Osteoblast (primary cell): ENCODE measurements around the gene ROS1. TPM values are rescaled to one million over a fixed set of nuclear protein-coding genes. Genes with fewer than 3 reads are reported as not detected.

Experiments used
- DNase-seq: peaks from one replicate; pipeline ENCODE4 v3.0.0; 2011; ENCODE audit warnings: low spot score, mixed read lengths; ENCODE audit not compliant: insufficient read length; ENCODE audit errors: missing footprints
- H2AFZ ChIP-seq: 2 replicates; pipeline ENCODE4 v1.6.0; 2011; ENCODE audit warnings: mild to moderate bottlenecking, low read length
- H3K27ac ChIP-seq: 2 replicates; pipeline ENCODE4 v1.5.1; 2011; ENCODE audit warnings: mild to moderate bottlenecking, low read depth, low read length, moderate library complexity
- H3K27me3 ChIP-seq: 2 replicates; pipeline ENCODE4 v1.6.0; 2012; ENCODE audit warnings: mild to moderate bottlenecking, control low read depth, inconsistent platforms, low read length, moderate library complexity; ENCODE audit not compliant: insufficient read depth
- H3K36me3 ChIP-seq: 2 replicates; pipeline ENCODE4 v1.5.1; 2011; ENCODE audit warnings: mild to moderate bottlenecking, low read length, control low read depth, moderate library complexity; ENCODE audit not compliant: insufficient read depth
- H3K4me1 ChIP-seq: 2 replicates; pipeline ENCODE4 v1.5.1; 2011; ENCODE audit warnings: mild to moderate bottlenecking, low read length, control low read depth, moderate library complexity; ENCODE audit not compliant: insufficient read depth
- H3K4me2 ChIP-seq: 2 replicates; pipeline ENCODE4 v1.6.0; 2011; ENCODE audit warnings: mild to moderate bottlenecking, low read length; ENCODE audit not compliant: insufficient read depth
- H3K4me3 ChIP-seq: fragments of 200-600 bp; sonication (generic); 3 replicates; pipeline ENCODE4 v1.5.1; 2012; ENCODE audit warnings: mild to moderate bottlenecking, low read length, inconsistent platforms; ENCODE audit not compliant: insufficient read depth
- H3K79me2 ChIP-seq: 2 replicates; pipeline ENCODE4 v1.6.0; 2012; ENCODE audit warnings: mild to moderate bottlenecking, low read length, control low read depth, inconsistent platforms; ENCODE audit not compliant: insufficient read depth
- H3K9me3 ChIP-seq: 2 replicates; pipeline ENCODE4 v1.5.1; 2011; ENCODE audit warnings: low read depth, low read length, control low read depth
- H4K20me1 ChIP-seq: 2 replicates; pipeline ENCODE4 v1.6.0; 2012; ENCODE audit warnings: mild to moderate bottlenecking, low read length, control low read depth; ENCODE audit not compliant: insufficient read depth
- CTCF ChIP-seq: IDR thresholded peaks from 2 replicates; pipeline ENCODE4 v1.5.1; 2011; ENCODE audit warnings: mild to moderate bottlenecking, low read depth, low read length, moderate library complexity; ENCODE audit errors: extremely low read depth
- total RNA-seq: library from RNA; depleted of rRNA; stranded (reverse); fragments of >200 nt; gene quantifications from 2 replicates; pipeline ENCODE4 v1.2.3, GENCODE V29; 2012

Gene ROS1
- total RNA-seq, 1 donor: 1.4 TPM

- no peaks in the 10 kb centered on the region for H3K9me3 ChIP-seq
- H3K27me3 ChIP-seq: no peaks in the 10 kb centered on the region
- H2AFZ ChIP-seq: no peak overlapping the region
- H3K27ac ChIP-seq: no peak overlapping the region
- no peak overlapping the region for H3K4me3 ChIP-seq
- no peaks in the 10 kb centered on the region for H3K36me3 ChIP-seq
- no peak for TF ChIP-seq CTCF
- H3K4me1 ChIP-seq: no peaks in the 10 kb centered on the region
- no peak for DNase-seq
- no peaks in the 10 kb centered on the region for H3K79me2 ChIP-seq
- no peaks in the 10 kb centered on the region for H4K20me1 ChIP-seq
- no peak overlapping the region for H3K4me2 ChIP-seq
These were observed 95.8 kb downstream of the ROS1 start for GRCh38 chr6:117329926-117330325.

- Histone ChIP-seq H2AFZ (no peak overlapping the region), H3K27ac (no peak overlapping the region), H3K27me3 (no peaks in the 10 kb centered on the region), H4K20me1 (no peaks in the 10 kb centered on the region), H3K4me2 (no peak overlapping the region), H3K36me3 (no peaks in the 10 kb centered on the region), H3K9me3 (no peaks in the 10 kb centered on the region), H3K4me3 (no peak overlapping the region), H3K4me1 (no peaks in the 10 kb centered on the region), H3K79me2 (no peaks in the 10 kb centered on the region)
- DNase-seq: no peak
- TF ChIP-seq CTCF: no peak
These were observed 97.2 kb downstream of the ROS1 start for GRCh38 chr6:117328500-117328899.

DNA sequence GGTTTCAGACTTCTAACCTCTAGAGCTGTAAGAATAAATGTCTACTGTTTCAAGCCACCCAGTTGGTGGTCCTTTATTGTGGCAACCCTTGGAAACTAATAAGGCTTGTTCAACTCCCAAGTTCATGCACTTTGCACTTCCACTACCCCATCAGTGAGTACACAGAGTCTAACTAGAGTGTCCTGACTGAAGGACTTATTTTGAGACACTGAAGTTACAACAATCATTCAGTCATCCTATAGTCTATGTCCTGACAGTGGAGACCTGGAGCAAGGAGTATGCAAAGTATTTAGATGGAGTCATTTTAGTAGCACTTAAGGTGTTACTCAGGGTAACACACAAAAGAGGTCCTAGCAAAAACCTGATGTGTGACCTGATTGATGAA lies 97.7 kb downstream of the ROS1 start:
- Histone ChIP-seq H3K4me2 (no peak overlapping the region), H2AFZ (no peak overlapping the region), H4K20me1 (no peaks in the 10 kb centered on the region), H3K27ac (no peak overlapping the region), H3K27me3 (no peaks in the 10 kb centered on the region), H3K9me3 (no peaks in the 10 kb centered on the region), H3K36me3 (no peaks in the 10 kb centered on the region), H3K79me2 (no peaks in the 10 kb centered on the region), H3K4me1 (no peaks in the 10 kb centered on the region), H3K4me3 (no peak overlapping the region)
- no peak for TF ChIP-seq CTCF
- no peak for DNase-seq

DNA sequence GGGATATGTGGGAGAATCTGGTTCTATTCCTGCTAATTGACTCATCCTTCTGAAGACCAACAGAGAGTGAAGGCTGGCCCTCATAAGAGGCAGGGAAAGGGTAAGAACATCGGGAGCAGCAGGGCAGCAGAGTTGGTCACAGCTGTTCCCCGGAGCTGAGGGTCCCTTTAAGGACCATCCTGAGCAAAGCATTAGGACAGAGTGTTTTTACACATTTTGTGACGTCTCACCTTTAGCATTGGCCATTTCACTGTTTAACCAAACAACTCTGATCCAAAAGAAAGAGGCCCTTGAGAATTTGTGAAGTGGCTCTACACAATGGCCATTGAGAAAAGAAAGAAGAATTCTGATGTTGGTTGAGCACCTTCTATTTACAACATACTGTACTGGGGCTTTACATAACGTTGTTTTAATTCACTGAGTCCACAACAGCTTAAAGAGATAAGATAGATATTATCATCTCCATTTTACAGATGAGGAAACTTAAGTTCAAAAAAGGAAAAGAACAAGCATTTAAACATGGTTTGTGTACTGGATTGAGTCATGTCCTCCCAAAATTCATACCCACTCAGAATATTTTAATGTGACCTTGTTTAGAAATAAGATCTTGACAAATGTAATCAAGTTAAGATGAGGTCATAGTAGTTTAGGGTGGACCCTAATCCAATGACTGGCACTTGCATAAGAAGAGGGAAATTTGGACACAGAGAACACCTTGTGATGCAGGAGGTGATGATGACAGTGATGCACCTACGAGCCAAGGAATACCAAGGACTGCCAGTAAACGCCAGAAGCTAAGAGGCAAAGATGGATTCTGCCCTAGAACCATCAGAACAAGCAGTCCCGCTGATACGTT lies 98.4 kb downstream of the ROS1 start:
- Histone ChIP-seq H3K27me3 (no peaks in the 10 kb centered on the region), H3K9me3 (no peaks in the 10 kb centered on the region), H3K4me2 (no peak overlapping the region), H3K4me1 (peaks cover 2% of the 10 kb centered on the region), H2AFZ (no peak overlapping the region), H3K27ac (no peak overlapping the region), H3K4me3 (no peak overlapping the region), H3K79me2 (no peaks in the 10 kb centered on the region), H3K36me3 (no peaks in the 10 kb centered on the region), H4K20me1 (no peaks in the 10 kb centered on the region)
- DNase-seq: no peak
- no peak for TF ChIP-seq CTCF
